Tibial nerve (tissue), 4 donors: ENCODE measurements around the gene HADH.

Source experiments
- EP300 ChIP-seq, 2 donors: sonication (generic); formaldehyde crosslinking; IDR thresholded peaks; one replicate each; pipeline ENCODE4 v1.6.1; 2017; ENCODE audit warnings: antibody characterized with exemption in 2 of 2, mild to moderate bottlenecking in 1 of 2
- POLR2A ChIP-seq, 2 donors: fragments of 450-650 bp; IDR thresholded peaks; one replicate each; pipeline ENCODE4 v1.6.1; 2017; ENCODE audit warnings: antibody characterized with exemption in 2 of 2, mild to moderate bottlenecking in 2 of 2, moderate library complexity in 2 of 2
- TF ChIP-seq, protein P1 (sequence below), 5 experiments: fragments of 200-600 bp in 3 of 5; fragments of 450-650 bp in 2 of 5; sonication (generic) in 3 of 5; IDR thresholded peaks; one replicate each; pipeline ENCODE4 v1.5.1; 2016 to 2019; ENCODE audit warnings: antibody characterized with exemption in 5 of 5, mild to moderate bottlenecking in 3 of 5, moderate library complexity in 2 of 5

- TF ChIP-seq, protein P1, sequence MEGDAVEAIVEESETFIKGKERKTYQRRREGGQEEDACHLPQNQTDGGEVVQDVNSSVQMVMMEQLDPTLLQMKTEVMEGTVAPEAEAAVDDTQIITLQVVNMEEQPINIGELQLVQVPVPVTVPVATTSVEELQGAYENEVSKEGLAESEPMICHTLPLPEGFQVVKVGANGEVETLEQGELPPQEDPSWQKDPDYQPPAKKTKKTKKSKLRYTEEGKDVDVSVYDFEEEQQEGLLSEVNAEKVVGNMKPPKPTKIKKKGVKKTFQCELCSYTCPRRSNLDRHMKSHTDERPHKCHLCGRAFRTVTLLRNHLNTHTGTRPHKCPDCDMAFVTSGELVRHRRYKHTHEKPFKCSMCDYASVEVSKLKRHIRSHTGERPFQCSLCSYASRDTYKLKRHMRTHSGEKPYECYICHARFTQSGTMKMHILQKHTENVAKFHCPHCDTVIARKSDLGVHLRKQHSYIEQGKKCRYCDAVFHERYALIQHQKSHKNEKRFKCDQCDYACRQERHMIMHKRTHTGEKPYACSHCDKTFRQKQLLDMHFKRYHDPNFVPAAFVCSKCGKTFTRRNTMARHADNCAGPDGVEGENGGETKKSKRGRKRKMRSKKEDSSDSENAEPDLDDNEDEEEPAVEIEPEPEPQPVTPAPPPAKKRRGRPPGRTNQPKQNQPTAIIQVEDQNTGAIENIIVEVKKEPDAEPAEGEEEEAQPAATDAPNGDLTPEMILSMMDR (IDR thresholded peaks at IDR 0.05), result no peak
- TF ChIP-seq EP300 (IDR thresholded peaks at IDR 0.05) (no peak), POLR2A (IDR thresholded peaks at IDR 0.05) (no peak)
These were observed 15.2 kb upstream of the HADH start for GRCh38 chr4:107974523-107974922.
